GM21515 (cell line): ENCODE data around the gene APBB1IP.
"Not testable (repeated sequence)": the region's sequence is repeated elsewhere in the genome, so short reads cannot be mapped to it uniquely, and the experiment has no call there.

Experiments
- ATAC-seq: cut with Tn5 transposase; IDR thresholded peaks from one replicate; pipeline ENCODE4 v1.9.1; 2021; ENCODE audit not compliant: unreplicated experiment

The APBB1IP gene

GRCh38 chr10:26437637-26438461 lies at the start of gene APBB1IP:
TSS of gene APBB1IP (plus strand) at chr10:26438341. CDS start at chr10:26492327, 53,986 bp downstream.
- peak; percentile 60 for ATAC-seq

DNA sequence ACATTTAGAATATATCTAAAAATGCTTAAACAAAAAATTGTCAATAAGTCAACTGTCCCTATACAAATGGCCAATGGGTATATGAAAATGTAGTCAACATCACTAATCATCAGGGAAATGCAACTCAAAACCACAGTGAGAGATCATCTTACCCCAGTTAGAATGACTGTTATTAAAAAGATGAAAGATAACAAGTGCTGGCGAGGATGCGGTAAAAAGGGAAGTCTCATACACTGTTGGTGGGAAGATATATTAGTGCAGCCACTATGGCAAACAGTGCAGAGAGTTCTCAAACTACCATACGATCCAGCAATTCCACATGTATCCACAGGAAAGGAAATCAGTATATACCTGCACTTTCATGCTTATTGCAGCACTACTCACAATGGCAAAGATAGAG lies 48.6 kb upstream of the APBB1IP start:
- no peak for ATAC-seq

GRCh38 chr10:26391701-26392695 lies 46.1 kb upstream of the APBB1IP start:
- ATAC-seq, result no peak

- not testable (repeated sequence) for ATAC-seq
Measured at GRCh38 chr10:26398353-26398752, 39.8 kb upstream of the APBB1IP start.

DNA sequence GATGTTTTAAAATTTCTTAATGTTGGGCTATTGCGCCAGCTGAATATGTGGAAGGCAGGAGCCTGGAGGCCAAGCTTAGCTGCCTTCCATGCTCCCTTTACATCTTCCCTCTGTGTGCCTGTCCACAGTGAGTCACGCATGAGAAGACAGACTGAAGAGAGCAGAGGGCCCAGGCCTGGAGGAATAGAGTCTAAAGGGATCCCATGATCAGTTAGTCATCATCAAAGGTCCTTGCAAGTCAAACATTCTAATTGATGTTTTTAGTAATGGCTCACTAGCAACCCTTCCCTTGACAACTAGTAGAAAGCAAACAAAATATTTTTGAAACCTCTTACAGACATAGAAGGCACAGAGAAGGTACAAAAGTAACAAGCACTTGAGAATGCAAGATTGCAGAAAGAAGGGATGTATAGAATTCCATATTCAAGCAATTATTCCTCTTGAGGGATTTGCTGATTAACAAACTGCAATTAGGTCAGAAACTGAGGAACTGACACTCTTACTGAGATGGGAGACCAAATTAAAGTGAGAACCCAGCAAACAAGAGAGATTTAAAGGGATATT lies 30.7 kb upstream of the APBB1IP start:
- no peak for ATAC-seq

GRCh38 chr10:26408858-26409494 lies 29.2 kb upstream of the APBB1IP start:
- no peak for ATAC-seq

GRCh38 chr10:26410356-26410755 lies 27.8 kb upstream of the APBB1IP start:
- no peak for ATAC-seq

DNA sequence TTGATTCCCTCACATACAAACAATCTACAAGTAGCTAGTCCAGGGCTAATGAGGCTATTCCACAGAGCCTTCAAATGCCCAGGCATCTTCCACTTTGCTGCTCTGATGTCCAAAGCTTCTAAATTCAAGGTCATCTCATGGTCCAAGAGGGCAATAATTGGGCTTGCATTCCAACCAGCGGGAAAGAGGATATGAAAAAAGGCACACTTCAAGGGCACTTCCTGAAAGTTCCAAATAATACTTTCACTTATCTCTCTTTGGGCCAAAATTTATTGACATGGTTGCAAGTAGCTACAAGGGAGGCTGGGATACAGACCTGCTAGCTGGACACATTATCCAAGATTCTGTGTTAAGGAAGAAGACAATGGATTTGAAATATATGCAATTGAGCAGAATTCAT lies 25.2 kb upstream of the APBB1IP start:
- no peak for ATAC-seq

DNA sequence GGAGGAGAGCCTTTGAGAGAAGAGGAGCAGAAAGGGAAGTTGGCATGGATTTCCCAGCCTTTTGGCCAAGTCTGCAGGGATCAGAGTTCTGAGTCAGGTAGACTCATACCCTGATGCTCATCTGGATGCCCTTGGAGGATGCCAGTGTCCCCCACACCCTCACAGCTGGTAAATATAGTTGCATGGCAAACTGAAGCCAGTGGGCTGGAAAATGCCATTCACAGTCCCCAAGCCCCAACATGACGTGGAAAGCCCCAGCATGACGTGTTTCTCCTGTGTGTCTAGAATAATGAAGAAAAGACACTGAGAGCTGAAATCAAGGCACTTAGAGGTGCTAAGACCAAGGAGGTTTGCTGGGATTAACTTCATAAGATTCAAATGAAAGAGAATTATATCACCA lies 24.8 kb upstream of the APBB1IP start:
- ATAC-seq, result no peak

GRCh38 chr10:26417136-26417535 lies 21.0 kb upstream of the APBB1IP start:
- ATAC-seq, result no peak

GRCh38 chr10:26422977-26423376 lies 15.2 kb upstream of the APBB1IP start:
- no peak for ATAC-seq

GRCh38 chr10:26423722-26424121 lies 14.4 kb upstream of the APBB1IP start:
- no peak for ATAC-seq

- peak; percentile 94 for ATAC-seq
Measured at GRCh38 chr10:26430641-26431163, 7.4 kb upstream of the APBB1IP start.

DNA sequence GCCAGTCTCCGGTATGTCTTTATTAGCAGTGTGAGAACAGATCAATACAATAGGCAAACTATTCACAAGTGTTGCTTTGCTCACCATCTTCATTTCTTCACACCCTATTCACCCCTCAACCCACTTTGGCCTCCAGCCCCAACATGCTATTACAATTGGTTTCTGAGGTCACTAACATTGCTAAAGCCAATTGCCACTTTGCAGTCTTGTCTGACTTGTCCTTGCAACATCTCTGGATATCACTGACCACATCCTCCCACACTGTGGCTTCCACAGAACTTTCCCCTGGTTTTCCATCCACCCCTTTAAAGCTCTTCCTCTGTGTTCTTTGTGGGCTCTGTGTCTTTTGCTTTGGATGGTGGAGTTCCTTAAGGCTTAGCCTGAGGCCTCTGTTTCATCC lies 5.2 kb upstream of the APBB1IP start:
- no peak for ATAC-seq

GRCh38 chr10:26435852-26436251 lies 2.3 kb upstream of the APBB1IP start:
- ATAC-seq, result no peak

- ATAC-seq, result no peak
Measured at GRCh38 chr10:26436848-26437247, 1.3 kb upstream of the APBB1IP start.

- ATAC-seq, result peak; percentile 50
Measured at GRCh38 chr10:26438534-26439341, 597 bp downstream of the APBB1IP start.

DNA sequence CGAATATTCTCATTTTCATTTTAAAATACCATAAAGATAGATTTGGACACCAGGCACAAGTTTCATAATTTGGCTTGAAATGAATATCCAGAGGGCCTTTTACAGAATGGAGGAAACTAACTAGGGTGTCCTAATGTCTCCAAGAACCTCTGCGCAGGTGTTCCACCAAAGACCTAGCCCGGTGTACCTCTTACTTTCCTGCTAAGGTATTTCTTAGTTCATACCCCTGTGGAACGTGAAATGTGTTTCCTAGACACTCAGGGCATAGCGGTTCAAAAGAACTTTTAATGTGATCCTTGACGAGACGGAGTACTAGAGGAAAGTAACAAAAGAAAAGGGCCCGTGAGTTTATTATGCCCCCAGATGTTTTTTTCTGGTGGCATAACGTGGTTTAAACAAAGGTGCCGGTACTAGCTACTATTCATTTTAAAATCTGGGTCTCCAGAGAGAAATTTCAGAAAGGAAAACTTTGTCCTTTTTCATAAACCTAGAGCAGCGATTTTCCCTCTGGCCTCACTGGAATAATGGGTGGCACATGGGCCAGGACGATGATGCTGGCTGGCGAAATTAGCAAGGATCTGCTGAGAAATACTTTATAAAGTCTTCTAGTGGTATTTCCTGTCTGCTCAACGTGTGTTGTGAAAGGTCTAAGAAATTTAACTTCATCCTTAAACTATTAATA lies 1.4 kb downstream of the APBB1IP start:
- ATAC-seq, result no peak

- ATAC-seq, result no peak
Measured at GRCh38 chr10:26440088-26440470, 1.9 kb downstream of the APBB1IP start.
